GM10266 (cell line): ENCODE measurements around the gene SRPX2.
A peak's percentile ranks its signal among the peaks of the same experiment; 100 is the strongest.

Source experiments
- DNase-seq: peaks from one replicate; pipeline ENCODE4 v3.0.0; 2012; ENCODE audit errors: extremely low spot score
- TF ChIP-seq, protein P1 (sequence below): IDR thresholded peaks from 2 replicates; pipeline ENCODE4 v1.5.1; 2012; ENCODE audit warnings: mild to moderate bottlenecking, low read depth; ENCODE audit not compliant: control insufficient read depth, insufficient read depth; ENCODE audit errors: missing control alignments

Gene SRPX2

GRCh38 chrX:100681599-100681998, 37.6 kb downstream of the SRPX2 start:
- TF ChIP-seq, protein P1, sequence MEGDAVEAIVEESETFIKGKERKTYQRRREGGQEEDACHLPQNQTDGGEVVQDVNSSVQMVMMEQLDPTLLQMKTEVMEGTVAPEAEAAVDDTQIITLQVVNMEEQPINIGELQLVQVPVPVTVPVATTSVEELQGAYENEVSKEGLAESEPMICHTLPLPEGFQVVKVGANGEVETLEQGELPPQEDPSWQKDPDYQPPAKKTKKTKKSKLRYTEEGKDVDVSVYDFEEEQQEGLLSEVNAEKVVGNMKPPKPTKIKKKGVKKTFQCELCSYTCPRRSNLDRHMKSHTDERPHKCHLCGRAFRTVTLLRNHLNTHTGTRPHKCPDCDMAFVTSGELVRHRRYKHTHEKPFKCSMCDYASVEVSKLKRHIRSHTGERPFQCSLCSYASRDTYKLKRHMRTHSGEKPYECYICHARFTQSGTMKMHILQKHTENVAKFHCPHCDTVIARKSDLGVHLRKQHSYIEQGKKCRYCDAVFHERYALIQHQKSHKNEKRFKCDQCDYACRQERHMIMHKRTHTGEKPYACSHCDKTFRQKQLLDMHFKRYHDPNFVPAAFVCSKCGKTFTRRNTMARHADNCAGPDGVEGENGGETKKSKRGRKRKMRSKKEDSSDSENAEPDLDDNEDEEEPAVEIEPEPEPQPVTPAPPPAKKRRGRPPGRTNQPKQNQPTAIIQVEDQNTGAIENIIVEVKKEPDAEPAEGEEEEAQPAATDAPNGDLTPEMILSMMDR: no peak
- no peak for DNase-seq

GRCh38 chrX:100682939-100683338, 38.9 kb downstream of the SRPX2 start:
- TF ChIP-seq, protein P1: no peak
- DNase-seq: no peak

DNA sequence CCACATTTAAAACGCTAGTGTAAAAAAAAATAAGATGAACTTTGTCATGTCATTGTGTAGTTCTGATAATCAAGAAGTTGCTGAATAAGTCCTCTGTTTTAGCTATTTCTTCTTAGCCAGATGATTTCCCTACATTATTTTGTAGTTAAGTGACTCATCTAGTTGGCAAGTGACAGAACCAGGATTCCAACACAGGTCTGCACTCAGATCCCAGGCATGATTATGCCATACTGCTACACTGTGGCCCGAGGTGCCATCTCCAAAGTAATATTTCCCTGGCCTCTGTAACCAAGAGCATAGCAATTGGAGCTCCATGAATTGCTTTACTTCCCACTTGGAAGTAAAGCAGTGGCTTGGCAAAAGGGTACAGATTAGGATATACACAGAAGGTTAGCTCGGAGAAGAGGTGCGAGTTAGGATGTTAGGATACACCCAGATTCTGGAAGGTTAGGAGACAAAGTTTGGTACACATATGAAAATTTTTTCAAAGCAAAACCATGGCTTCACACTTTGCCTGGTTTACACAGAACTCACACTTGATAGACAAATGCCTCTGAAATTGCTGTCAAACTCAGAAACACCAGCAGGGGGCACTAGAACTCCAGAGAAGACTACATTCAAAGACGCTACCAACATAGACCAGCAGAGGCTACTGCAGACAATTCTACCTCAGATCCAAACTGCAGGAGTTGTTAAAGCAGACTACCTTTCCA, 41.4 kb downstream of the SRPX2 start:
- DNase-seq: peak; percentile 40
- TF ChIP-seq, protein P1: peak; percentile 58

- no peak for DNase-seq
- TF ChIP-seq, protein P1: no peak
These were observed 42.0 kb downstream of the SRPX2 start for GRCh38 chrX:100685997-100686305.

- DNase-seq: no peak
- TF ChIP-seq, protein P1: no peak
These were observed 43.1 kb downstream of the SRPX2 start for GRCh38 chrX:100687128-100687527.

DNA sequence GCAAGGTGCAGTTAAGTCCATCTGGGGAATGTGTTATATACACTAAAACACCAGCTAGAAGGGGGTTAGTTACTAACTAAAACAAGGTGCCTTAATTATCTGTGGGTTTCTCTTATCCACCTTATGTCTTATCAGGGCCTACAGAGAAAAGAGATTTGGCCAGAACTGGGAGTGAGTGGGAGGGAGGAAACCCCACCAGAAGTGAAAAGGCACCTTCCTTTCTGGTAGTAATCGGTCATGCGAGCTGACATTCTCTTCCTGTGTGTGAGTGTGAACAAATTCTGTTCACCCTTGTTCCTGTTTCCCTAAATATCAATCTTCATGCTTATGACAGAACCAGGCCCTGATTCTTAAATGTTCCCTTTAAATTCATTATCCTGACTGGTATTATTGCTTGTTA, 43.5 kb downstream of the SRPX2 start:
- TF ChIP-seq, protein P1: no peak
- DNase-seq: peak; percentile 2

GRCh38 chrX:100695302-100695701, 51.3 kb downstream of the SRPX2 start:
- TF ChIP-seq, protein P1: no peak
- DNase-seq: no peak
